ENCODE data around the gene OR5K2.

GRCh38 chr3:98545940-98546339, 48.5 kb downstream of the OR5K2 start:
- no peak for TF ChIP-seq CTCF (IDR thresholded peaks at IDR 0.05)
- TF ChIP-seq POLR2A (IDR thresholded peaks at IDR 0.05), result no peak
